Liver (tissue), 9 donors: ENCODE results near the gene RASSF6. TPM values are rescaled to one million over a fixed set of nuclear protein-coding genes. Genes with fewer than 3 reads are reported as not detected.

Experiments used
- DNase-seq: peaks from one replicate; pipeline ENCODE4 v3.0.0-alpha.2; 2017; ENCODE audit warnings: low spot score
- H3K27ac ChIP-seq, 2 donors: one replicate each; pipeline ENCODE4 v1.7.0; 2013; ENCODE audit warnings: inconsistent platforms in 2 of 2, low read length in 2 of 2, control low read depth in 1 of 2, low read depth in 1 of 2, mild to moderate bottlenecking in 1 of 2
- H3K27me3 ChIP-seq, 4 donors: one replicate each; pipeline versions ENCODE4 v1.6.1 to v1.7.0; 2013; ENCODE audit warnings: low read length in 3 of 4, inconsistent platforms in 1 of 4, mild to moderate bottlenecking in 1 of 4, moderate library complexity in 1 of 4; ENCODE audit not compliant: control insufficient read depth in 4 of 4, insufficient read depth in 4 of 4
- H3K36me3 ChIP-seq, 4 donors: one replicate each; pipeline versions ENCODE4 v1.6.1 to v1.7.0; 2013; ENCODE audit warnings: low read length in 3 of 4, mild to moderate bottlenecking in 3 of 4, low read depth in 1 of 4, moderate library complexity in 1 of 4; ENCODE audit not compliant: control insufficient read depth in 4 of 4, insufficient read depth in 3 of 4
- H3K4me1 ChIP-seq, 4 donors: one replicate each; pipeline versions ENCODE4 v1.6.1 to v1.7.0; 2013; ENCODE audit warnings: low read length in 3 of 4, mild to moderate bottlenecking in 3 of 4, moderate library complexity in 1 of 4; ENCODE audit not compliant: control insufficient read depth in 4 of 4, insufficient read depth in 4 of 4
- H3K4me3 ChIP-seq, 3 donors: one replicate each; pipeline versions ENCODE4 v1.6.1 to v1.7.0; 2013; ENCODE audit warnings: low read length in 3 of 3, control low read depth in 1 of 3, low read depth in 1 of 3, mild to moderate bottlenecking in 1 of 3
- H3K9ac ChIP-seq, 2 donors: one replicate each; pipeline ENCODE4 v1.7.0; 2013; ENCODE audit warnings: low read length in 2 of 2, mild to moderate bottlenecking in 2 of 2, moderate library complexity in 2 of 2, control low read depth in 1 of 2, low read depth in 1 of 2
- H3K9me3 ChIP-seq, 4 donors: one replicate each; pipeline versions ENCODE4 v1.6.1 to v1.7.0; 2013; ENCODE audit warnings: low read length in 3 of 4; ENCODE audit not compliant: control insufficient read depth in 4 of 4
- ATF3 ChIP-seq: IDR thresholded peaks from 2 replicates; pipeline ENCODE4 v1.6.1; 2016; ENCODE audit warnings: antibody characterized with exemption
- CTCF ChIP-seq: fragments of 150-350 bp; IDR thresholded peaks from 2 replicates; pipeline ENCODE4 v1.5.1; 2017; ENCODE audit warnings: improper control_type of control experiment, low read depth, low read length; ENCODE audit not compliant: missing input control
- FOXA1 ChIP-seq: IDR thresholded peaks from 2 replicates; pipeline ENCODE4 v1.6.1; 2016; ENCODE audit warnings: antibody characterized with exemption
- FOXA2 ChIP-seq: IDR thresholded peaks from 2 replicates; pipeline ENCODE4 v1.6.1; 2016; ENCODE audit warnings: antibody characterized with exemption
- GABPA ChIP-seq, 2 donors: IDR thresholded peaks in 1 of 2; conservative IDR thresholded peaks in 1 of 2; 2 replicates each; pipeline ENCODE4 v1.6.1; 2016; ENCODE audit warnings: antibody characterized with exemption in 2 of 2, mild to moderate bottlenecking in 1 of 2, moderate library complexity in 1 of 2
- HNF4G ChIP-seq: IDR thresholded peaks from 2 replicates; pipeline ENCODE4 v1.6.1; 2016; ENCODE audit warnings: antibody characterized with exemption
- JUND ChIP-seq, 2 donors: IDR thresholded peaks; 2 replicates each; pipeline ENCODE4 v1.6.1; 2016; ENCODE audit warnings: antibody characterized with exemption in 2 of 2
- NR2F2 ChIP-seq: IDR thresholded peaks from 2 replicates; pipeline ENCODE4 v1.6.1; 2016; ENCODE audit warnings: antibody characterized with exemption
- RAD21 ChIP-seq, 2 donors: IDR thresholded peaks; 2 replicates each; pipeline ENCODE4 v1.6.1; 2016; ENCODE audit warnings: antibody characterized with exemption in 2 of 2, mild to moderate bottlenecking in 2 of 2
- RXRA ChIP-seq, 2 donors: IDR thresholded peaks; 2 replicates each; pipeline ENCODE4 v1.6.1; 2017 to 2018; ENCODE audit warnings: antibody characterized with exemption in 2 of 2, mild to moderate bottlenecking in 1 of 2
- SP1 ChIP-seq: IDR thresholded peaks from 2 replicates; pipeline ENCODE4 v1.6.1; 2018; ENCODE audit warnings: antibody characterized with exemption, mild to moderate bottlenecking
- TAF1 ChIP-seq: conservative IDR thresholded peaks from 2 replicates; pipeline ENCODE4 v1.6.1; 2016; ENCODE audit warnings: antibody characterized with exemption, mild to moderate bottlenecking
- WGBS: extraction: QIAGEN DNeasy Blood & Tissue Kit; methylation state at CpG from one replicate; pipeline ENCODE4 v1.1.7; 2013; 5-methylcytosine and 5-hydroxymethylcytosine counted together
- polyA plus RNA-seq, 2 donors: library from polyadenylated mRNA; stranded (reverse) in 1 of 2; unstranded in 1 of 2; fragments of 200-250 nt in 1 of 2; fragments of >200 nt in 1 of 2; fragmentation: Nextera tagmentation in 1 of 2; extraction: Ambion mirVana in 1 of 2; gene quantifications; one replicate each; pipeline versions ENCODE4 v1.2.1 to v1.2.3, GENCODE V29; 2013 to 2015
- total RNA-seq, 2 donors: library from RNA; depleted of rRNA; stranded (reverse); fragments of >200 nt; gene quantifications; one replicate each; pipeline ENCODE4 v1.2.3, GENCODE V29; 2014
- TF ChIP-seq, protein P1 (sequence below): IDR thresholded peaks from 2 replicates; pipeline ENCODE4 v1.6.1; 2016; ENCODE audit warnings: antibody characterized with exemption
- TF ChIP-seq, protein P2 (sequence below): IDR thresholded peaks from 2 replicates; pipeline ENCODE4 v1.6.1; 2016; ENCODE audit warnings: antibody characterized with exemption, mild to moderate bottlenecking
- TF ChIP-seq, protein P3 (sequence below): IDR thresholded peaks from 2 replicates; pipeline ENCODE4 v1.6.1; 2016; ENCODE audit warnings: antibody characterized with exemption
- donor health status: healthy.
- donor health status: healthy.
- donor health status: healthy.
- donor health status: healthy.
- donor health status: healthy.

RASSF6 gene
- total and polyA plus RNA-seq, 4 donors, result 0.08 to 0.38 (median 0.12) TPM

DNA sequence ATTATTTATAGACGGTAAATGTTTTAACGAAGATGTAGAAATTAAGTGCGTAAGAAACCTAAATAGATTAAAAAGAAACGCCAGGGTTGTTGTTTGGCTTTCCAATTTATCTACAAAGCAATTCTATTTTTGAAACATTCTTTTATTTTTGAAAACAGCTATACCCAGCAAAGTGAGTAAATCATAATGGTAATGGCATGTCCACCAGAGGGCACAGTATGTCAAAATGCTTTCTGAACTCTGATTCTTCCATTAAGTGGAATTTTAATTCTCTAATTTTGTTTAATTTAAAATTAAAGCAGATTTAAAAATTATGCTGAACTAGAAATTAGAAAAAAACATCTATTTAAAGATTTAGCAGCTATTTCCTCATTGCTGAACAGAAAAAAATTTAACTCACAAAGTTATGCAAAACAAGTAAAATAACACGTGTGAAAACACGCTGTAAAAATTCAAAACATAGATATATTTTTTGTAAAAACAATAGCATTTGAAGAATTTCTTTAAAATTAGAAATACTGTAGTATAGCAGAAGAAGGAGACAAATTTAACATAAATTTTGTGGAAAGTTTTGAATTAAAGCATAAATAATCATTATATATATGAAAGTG, 26.5 kb downstream of the RASSF6 start:
- Histone ChIP-seq H3K4me3 (no peak overlapping the region), H3K27me3 (no peaks in the 10 kb centered on the region), H3K9ac (no peak overlapping the region), H3K36me3 (no peaks in the 10 kb centered on the region), H3K4me1 (peaks cover 2 to 17% (median 9%) of the 10 kb centered on the region in 4 donors), H3K9me3 (no peaks in the 10 kb centered on the region), H3K27ac (no peak overlapping the region)
- WGBS, result 78% methylated on average over 6 of the region's 6 CpGs
- no peak for DNase-seq
- TF ChIP-seq, protein P1, sequence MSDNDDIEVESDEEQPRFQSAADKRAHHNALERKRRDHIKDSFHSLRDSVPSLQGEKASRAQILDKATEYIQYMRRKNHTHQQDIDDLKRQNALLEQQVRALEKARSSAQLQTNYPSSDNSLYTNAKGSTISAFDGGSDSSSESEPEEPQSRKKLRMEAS, result no peak
- peak; percentile 69 to 75 for TF ChIP-seq RAD21 (IDR thresholded peaks at IDR 0.05)
- TF ChIP-seq ATF3, result no peak
- TF ChIP-seq, protein P2, sequence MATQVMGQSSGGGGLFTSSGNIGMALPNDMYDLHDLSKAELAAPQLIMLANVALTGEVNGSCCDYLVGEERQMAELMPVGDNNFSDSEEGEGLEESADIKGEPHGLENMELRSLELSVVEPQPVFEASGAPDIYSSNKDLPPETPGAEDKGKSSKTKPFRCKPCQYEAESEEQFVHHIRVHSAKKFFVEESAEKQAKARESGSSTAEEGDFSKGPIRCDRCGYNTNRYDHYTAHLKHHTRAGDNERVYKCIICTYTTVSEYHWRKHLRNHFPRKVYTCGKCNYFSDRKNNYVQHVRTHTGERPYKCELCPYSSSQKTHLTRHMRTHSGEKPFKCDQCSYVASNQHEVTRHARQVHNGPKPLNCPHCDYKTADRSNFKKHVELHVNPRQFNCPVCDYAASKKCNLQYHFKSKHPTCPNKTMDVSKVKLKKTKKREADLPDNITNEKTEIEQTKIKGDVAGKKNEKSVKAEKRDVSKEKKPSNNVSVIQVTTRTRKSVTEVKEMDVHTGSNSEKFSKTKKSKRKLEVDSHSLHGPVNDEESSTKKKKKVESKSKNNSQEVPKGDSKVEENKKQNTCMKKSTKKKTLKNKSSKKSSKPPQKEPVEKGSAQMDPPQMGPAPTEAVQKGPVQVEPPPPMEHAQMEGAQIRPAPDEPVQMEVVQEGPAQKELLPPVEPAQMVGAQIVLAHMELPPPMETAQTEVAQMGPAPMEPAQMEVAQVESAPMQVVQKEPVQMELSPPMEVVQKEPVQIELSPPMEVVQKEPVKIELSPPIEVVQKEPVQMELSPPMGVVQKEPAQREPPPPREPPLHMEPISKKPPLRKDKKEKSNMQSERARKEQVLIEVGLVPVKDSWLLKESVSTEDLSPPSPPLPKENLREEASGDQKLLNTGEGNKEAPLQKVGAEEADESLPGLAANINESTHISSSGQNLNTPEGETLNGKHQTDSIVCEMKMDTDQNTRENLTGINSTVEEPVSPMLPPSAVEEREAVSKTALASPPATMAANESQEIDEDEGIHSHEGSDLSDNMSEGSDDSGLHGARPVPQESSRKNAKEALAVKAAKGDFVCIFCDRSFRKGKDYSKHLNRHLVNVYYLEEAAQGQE, result no peak
- TF ChIP-seq GABPA (IDR thresholded peaks at IDR 0.05 in 1 of 2, conservative IDR thresholded peaks at IDR 0.05 in 1 of 2), result no peak
- TF ChIP-seq CTCF, result peak; percentile 53
- no peak for TF ChIP-seq HNF4G

GRCh38 chr4:73589887-73590801, 30.1 kb downstream of the RASSF6 start:
- H3K9me3 ChIP-seq, result no peaks in the 10 kb centered on the region
- TF ChIP-seq ATF3, result no peak
- peak; percentile 19 for TF ChIP-seq SP1
- TF ChIP-seq, protein P2, result peak; percentile 72
- TF ChIP-seq TAF1, result no peak
- TF ChIP-seq, protein P3, sequence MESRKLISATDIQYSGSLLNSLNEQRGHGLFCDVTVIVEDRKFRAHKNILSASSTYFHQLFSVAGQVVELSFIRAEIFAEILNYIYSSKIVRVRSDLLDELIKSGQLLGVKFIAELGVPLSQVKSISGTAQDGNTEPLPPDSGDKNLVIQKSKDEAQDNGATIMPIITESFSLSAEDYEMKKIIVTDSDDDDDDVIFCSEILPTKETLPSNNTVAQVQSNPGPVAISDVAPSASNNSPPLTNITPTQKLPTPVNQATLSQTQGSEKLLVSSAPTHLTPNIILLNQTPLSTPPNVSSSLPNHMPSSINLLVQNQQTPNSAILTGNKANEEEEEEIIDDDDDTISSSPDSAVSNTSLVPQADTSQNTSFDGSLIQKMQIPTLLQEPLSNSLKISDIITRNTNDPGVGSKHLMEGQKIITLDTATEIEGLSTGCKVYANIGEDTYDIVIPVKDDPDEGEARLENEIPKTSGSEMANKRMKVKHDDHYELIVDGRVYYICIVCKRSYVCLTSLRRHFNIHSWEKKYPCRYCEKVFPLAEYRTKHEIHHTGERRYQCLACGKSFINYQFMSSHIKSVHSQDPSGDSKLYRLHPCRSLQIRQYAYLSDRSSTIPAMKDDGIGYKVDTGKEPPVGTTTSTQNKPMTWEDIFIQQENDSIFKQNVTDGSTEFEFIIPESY, result no peak
- peak in 1 of 2 donors; percentile 40 for TF ChIP-seq RXRA (IDR thresholded peaks at IDR 0.05)
- no peak for TF ChIP-seq FOXA1
- no peak for TF ChIP-seq FOXA2
- no peak for TF ChIP-seq NR2F2
- no peak for TF ChIP-seq JUND (IDR thresholded peaks at IDR 0.05)

More at GRCh38 chr4:73589887-73590801, 30.1 kb downstream of the RASSF6 start:
- H3K27me3 ChIP-seq, result no peaks in the 10 kb centered on the region
- DNase-seq, result no peak
- peak overlapping the region; percentile 79 for H3K27ac ChIP-seq
- peaks cover 0 to under 1% (median 0%) of the 10 kb centered on the region in 4 donors for H3K36me3 ChIP-seq
- 24% methylated on average over 5 of the region's 5 CpGs for WGBS
- peak overlapping the region in 2 of 3 donors; percentile 13 to 33 for H3K4me3 ChIP-seq
- H3K4me1 ChIP-seq, result peaks cover 2 to 17% (median 9%) of the 10 kb centered on the region in 4 donors
- H3K9ac ChIP-seq, result peak overlapping the region; percentile 19 to 58
